GM12878 (cell line): Measurements from ENCODE around the gene SLC2A8. TPM values are rescaled to one million over a fixed set of nuclear protein-coding genes. Genes with fewer than 3 reads are reported as not detected.
A peak's percentile ranks its signal among the peaks of the same experiment; 100 is the strongest.

Experiments
- ASH2L ChIP-seq: fragments of 300-600, 200-600 bp; sonication (generic); IDR thresholded peaks from 2 replicates; pipeline ENCODE4 v1.6.1; 2017; ENCODE audit warnings: low read depth, mild to moderate bottlenecking, borderline replicate concordance
- CHD1 ChIP-seq: IDR thresholded peaks from 2 replicates; pipeline ENCODE4 v1.6.1; 2012; ENCODE audit warnings: low read depth, low read length, improper control_type of control experiment
- DPF2 ChIP-seq: fragments of 450-650 bp; IDR thresholded peaks from 2 replicates; pipeline ENCODE4 v1.6.1; 2017; ENCODE audit warnings: mild to moderate bottlenecking
- EGR1 ChIP-seq, 2 experiments: IDR thresholded peaks; 1 replicate in 1 of 2; 2 replicates in 1 of 2; pipeline ENCODE4 v1.6.1; 2011 to 2012; ENCODE audit warnings: low read depth in 2 of 2, low read length in 2 of 2, borderline replicate concordance in 1 of 2, mild to moderate bottlenecking in 1 of 2, moderate library complexity in 1 of 2
- HDGF ChIP-seq: fragments of 450-650 bp; IDR thresholded peaks from 2 replicates; pipeline ENCODE4 v1.6.1; 2016; ENCODE audit warnings: antibody characterized with exemption
- JUNB ChIP-seq: IDR thresholded peaks from 2 replicates; pipeline ENCODE4 v1.6.1; 2016; ENCODE audit warnings: antibody characterized with exemption, mild to moderate bottlenecking
- KAT2A ChIP-seq: conservative IDR thresholded peaks from 2 replicates; pipeline ENCODE4 v1.6.1; 2011; ENCODE audit warnings: low read depth, low read length; ENCODE audit not compliant: control insufficient read depth
- LARP7 ChIP-seq: fragments of 450-650 bp; IDR thresholded peaks from 2 replicates; pipeline ENCODE4 v1.6.1; 2017; ENCODE audit warnings: mild to moderate bottlenecking
- MTA3 ChIP-seq: IDR thresholded peaks from 2 replicates; pipeline ENCODE4 v1.6.1; 2012; ENCODE audit warnings: low read length, inconsistent platforms, borderline replicate concordance
- NKRF ChIP-seq: fragments of 450-650 bp; conservative IDR thresholded peaks from 2 replicates; pipeline ENCODE4 v1.6.1; 2017; ENCODE audit warnings: mild to moderate bottlenecking, moderate library complexity
- RELA ChIP-seq: fragments of 450-650 bp; IDR thresholded peaks from 2 replicates; pipeline ENCODE4 v1.8.0; 2014; ENCODE audit warnings: borderline replicate concordance; ENCODE audit not compliant: partially characterized antibody
- TCF12 ChIP-seq: IDR thresholded peaks from 2 replicates; pipeline ENCODE4 v1.6.1; 2011; ENCODE audit warnings: low read depth, mild to moderate bottlenecking, low read length
- YBX1 ChIP-seq: fragments of 450-650 bp; IDR thresholded peaks from 2 replicates; pipeline ENCODE4 v1.6.1; 2016; ENCODE audit warnings: antibody characterized with exemption
- ZBTB11 ChIP-seq: fragments of 450-650 bp; formaldehyde crosslinking; IDR thresholded peaks from 2 replicates; pipeline ENCODE4 v1.5.0; 2022; ENCODE audit warnings: mild to moderate bottlenecking, missing genetic modification characterization
- ZBTB4 ChIP-seq: fragments of 450-650 bp; formaldehyde crosslinking; IDR thresholded peaks from 2 replicates; pipeline ENCODE4 v1.4.0; 2022; ENCODE audit warnings: mild to moderate bottlenecking, moderate library complexity
- ZNF274 ChIP-seq: IDR thresholded peaks from one replicate; pipeline ENCODE4 v1.8.0; 2011; ENCODE audit not compliant: insufficient read length, insufficient read depth
- polyA plus RNA-seq, 11 experiments: library from polyadenylated mRNA; depleted of rRNA in 4 of 11; unstranded in 6 of 11; stranded (reverse) in 5 of 11; fragments of >200 nt; fragmentation: Nextera tagmentation in 4 of 11; fragmentation: Illumina TruSeq in 1 of 11; extraction: Ambion mirVana in 4 of 11; extraction: Trizol in 1 of 11; gene quantifications; 1 replicate in 1 of 11; 2 replicates in 10 of 11; pipeline versions ENCODE4 v1.2.1 to v1.2.3, GENCODE V29; 2011 to 2016; ENCODE audit warnings: inconsistent platforms in 2 of 11, missing spikeins in 2 of 11, low read depth in 1 of 11
- total RNA-seq, 4 experiments: library from RNA; depleted of rRNA in 3 of 4; stranded (reverse); fragments of >200 nt in 3 of 4; fragmentation: Illumina TruSeq in 1 of 4; extraction: Trizol in 1 of 4; gene quantifications; 2 replicates each; pipeline versions ENCODE4 v1.2.1 to v1.2.3, GENCODE V29; 2013 to 2021
- TF ChIP-seq, protein P1 (sequence below): fragments of 450-650 bp; IDR thresholded peaks from 2 replicates; pipeline ENCODE4 v1.6.1; 2018; ENCODE audit warnings: mild to moderate bottlenecking, low read depth, moderate library complexity; ENCODE audit not compliant: partially characterized antibody
- TF ChIP-seq, protein P2 (sequence below): IDR thresholded peaks from 2 replicates; pipeline ENCODE4 v1.6.1; 2012; ENCODE audit warnings: low read depth, low read length, improper control_type of control experiment

SLC2A8 gene
- total and polyA plus RNA-seq, 10 of the 15 experiments (the other 5 are each of a cell fraction or from before 2014, with no cell fraction given), result 0.31 to 22.7 (median 10.0) TPM

- TF ChIP-seq HDGF, result no peak
- 0 out of 2 replicates have a peak, but pooled peaks have one; percentile 13 for TF ChIP-seq NKRF
- no peak for TF ChIP-seq ASH2L
- peak; percentile 66 for TF ChIP-seq LARP7
- TF ChIP-seq EGR1 (IDR thresholded peaks at IDR 0.05; ENCODE audit: borderline replicate concordance in 1 of 2, low read depth in 2 of 2, low read length in 2 of 2), result no peak
- TF ChIP-seq, protein P1, sequence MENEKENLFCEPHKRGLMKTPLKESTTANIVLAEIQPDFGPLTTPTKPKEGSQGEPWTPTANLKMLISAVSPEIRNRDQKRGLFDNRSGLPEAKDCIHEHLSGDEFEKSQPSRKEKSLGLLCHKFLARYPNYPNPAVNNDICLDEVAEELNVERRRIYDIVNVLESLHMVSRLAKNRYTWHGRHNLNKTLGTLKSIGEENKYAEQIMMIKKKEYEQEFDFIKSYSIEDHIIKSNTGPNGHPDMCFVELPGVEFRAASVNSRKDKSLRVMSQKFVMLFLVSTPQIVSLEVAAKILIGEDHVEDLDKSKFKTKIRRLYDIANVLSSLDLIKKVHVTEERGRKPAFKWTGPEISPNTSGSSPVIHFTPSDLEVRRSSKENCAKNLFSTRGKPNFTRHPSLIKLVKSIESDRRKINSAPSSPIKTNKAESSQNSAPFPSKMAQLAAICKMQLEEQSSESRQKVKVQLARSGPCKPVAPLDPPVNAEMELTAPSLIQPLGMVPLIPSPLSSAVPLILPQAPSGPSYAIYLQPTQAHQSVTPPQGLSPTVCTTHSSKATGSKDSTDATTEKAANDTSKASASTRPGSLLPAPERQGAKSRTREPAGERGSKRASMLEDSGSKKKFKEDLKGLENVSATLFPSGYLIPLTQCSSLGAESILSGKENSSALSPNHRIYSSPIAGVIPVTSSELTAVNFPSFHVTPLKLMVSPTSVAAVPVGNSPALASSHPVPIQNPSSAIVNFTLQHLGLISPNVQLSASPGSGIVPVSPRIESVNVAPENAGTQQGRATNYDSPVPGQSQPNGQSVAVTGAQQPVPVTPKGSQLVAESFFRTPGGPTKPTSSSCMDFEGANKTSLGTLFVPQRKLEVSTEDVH, result no peak
- TF ChIP-seq ZBTB4 (CRISPR knock-in tag), result no peak
- no peak for TF ChIP-seq KAT2A
- TF ChIP-seq RELA, result no peak
- no peak for TF ChIP-seq CHD1
- no peak for TF ChIP-seq YBX1
- TF ChIP-seq, protein P2, sequence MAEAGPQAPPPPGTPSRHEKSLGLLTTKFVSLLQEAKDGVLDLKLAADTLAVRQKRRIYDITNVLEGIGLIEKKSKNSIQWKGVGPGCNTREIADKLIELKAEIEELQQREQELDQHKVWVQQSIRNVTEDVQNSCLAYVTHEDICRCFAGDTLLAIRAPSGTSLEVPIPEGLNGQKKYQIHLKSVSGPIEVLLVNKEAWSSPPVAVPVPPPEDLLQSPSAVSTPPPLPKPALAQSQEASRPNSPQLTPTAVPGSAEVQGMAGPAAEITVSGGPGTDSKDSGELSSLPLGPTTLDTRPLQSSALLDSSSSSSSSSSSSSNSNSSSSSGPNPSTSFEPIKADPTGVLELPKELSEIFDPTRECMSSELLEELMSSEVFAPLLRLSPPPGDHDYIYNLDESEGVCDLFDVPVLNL, result no peak
- no peak for TF ChIP-seq ZBTB11
- no peak for TF ChIP-seq TCF12
- no peak for TF ChIP-seq JUNB
- TF ChIP-seq ZNF274, result no peak
- TF ChIP-seq MTA3, result no peak
- no peak for TF ChIP-seq DPF2
These were observed 791 bp downstream of the SLC2A8 start (continued) for GRCh38 chr9:127397646-127398274.
